ENCODE measurements around the gene FBXO48.
"Not testable (repeated sequence)": the region's sequence is repeated elsewhere in the genome, so short reads cannot be mapped to it uniquely, and the experiment has no call there.

GRCh38 chr2:68488605-68489004, 21.5 kb upstream of the FBXO48 start:
- not testable (repeated sequence) for TF ChIP-seq CTCF, POLR2A (IDR thresholded peaks at IDR 0.05)
